K562 (cell line): ENCODE data around the gene GZMM. TPM values are rescaled to one million over a fixed set of nuclear protein-coding genes. Genes with fewer than 3 reads are reported as not detected.

Experiments
- BRF1 ChIP-seq: IDR thresholded peaks from 3 replicates; pipeline ENCODE4 v1.6.1; 2011; ENCODE audit warnings: borderline replicate concordance, mild to moderate bottlenecking; ENCODE audit not compliant: insufficient read length; ENCODE audit errors: extremely low read depth
- DIDO1 ChIP-seq: fragments of 450-650 bp; IDR thresholded peaks from 2 replicates; pipeline ENCODE4 v1.6.1; 2016; ENCODE audit warnings: low read depth, missing biosample characterization, missing genetic modification characterization
- GABPB1 ChIP-seq: sonication (generic); formaldehyde crosslinking; IDR thresholded peaks from 2 replicates; pipeline ENCODE4 v1.8.0; 2022; ENCODE audit warnings: mild to moderate bottlenecking, missing genetic modification reagents
- HNRNPL ChIP-seq: fragments of 200-400 bp; formaldehyde crosslinking; IDR thresholded peaks from 2 replicates; pipeline ENCODE4 v1.6.1; 2017; ENCODE audit warnings: low read depth, mild to moderate bottlenecking, low read length
- KAT2B ChIP-seq: IDR thresholded peaks from one replicate; pipeline ENCODE4 v1.6.1; 2012; ENCODE audit warnings: low read depth, mild to moderate bottlenecking, control low read depth, inconsistent platforms, low read length, moderate library complexity
- KLF1 ChIP-seq: fragments of 450-650 bp; IDR thresholded peaks from 2 replicates; pipeline ENCODE4 v1.6.1; 2016; ENCODE audit warnings: missing genetic modification characterization, missing compliant biosample characterization
- LARP7 ChIP-seq: fragments of 450-650 bp; IDR thresholded peaks from 2 replicates; pipeline ENCODE4 v1.6.1; 2016
- NCOA1 ChIP-seq: fragments of 450-650 bp; IDR thresholded peaks from 2 replicates; pipeline ENCODE4 v1.6.1; 2016; ENCODE audit warnings: low read depth
- NFATC3 ChIP-seq: fragments of 450-650 bp; IDR thresholded peaks from 2 replicates; pipeline ENCODE4 v1.6.1; 2017; ENCODE audit warnings: mild to moderate bottlenecking
- RBFOX2 ChIP-seq: fragments of 200-400 bp; formaldehyde crosslinking; IDR thresholded peaks from 2 replicates; pipeline ENCODE4 v1.6.1; 2017; ENCODE audit warnings: low read depth, mild to moderate bottlenecking, low read length, moderate library complexity
- SETDB1 ChIP-seq: IDR thresholded peaks from one replicate; pipeline ENCODE4 v1.6.1; 2012; ENCODE audit warnings: low read length, control low read depth, inconsistent platforms
- SIRT6 ChIP-seq: IDR thresholded peaks from one replicate; pipeline ENCODE4 v1.6.1; 2012; ENCODE audit warnings: low read depth, mild to moderate bottlenecking, control low read depth, inconsistent platforms, low read length, moderate library complexity
- SMC3 ChIP-seq: conservative IDR thresholded peaks from 2 replicates; pipeline ENCODE4 v1.6.1; 2011; ENCODE audit warnings: low read depth, low read length, improper control_type of control experiment; ENCODE audit not compliant: insufficient read depth
- SRSF1 ChIP-seq: fragments of 200-400 bp; formaldehyde crosslinking; IDR thresholded peaks from 2 replicates; pipeline ENCODE4 v1.6.1; 2017; ENCODE audit warnings: mild to moderate bottlenecking, low read depth, low read length, moderate library complexity
- STAT5B ChIP-seq: fragments of 250-450 bp; sonication (Bioruptor Pico); IDR thresholded peaks from 2 replicates; pipeline ENCODE4 v1.8.0; 2021; ENCODE audit warnings: mild to moderate bottlenecking, inconsistent platforms
- TFAP4 ChIP-seq: sonication (generic); formaldehyde crosslinking; IDR thresholded peaks from 2 replicates; pipeline ENCODE4 v1.8.0; 2022; ENCODE audit warnings: missing genetic modification reagents, mild to moderate bottlenecking, moderate library complexity, borderline replicate concordance
- ZNF184 ChIP-seq: sonication (generic); formaldehyde crosslinking; IDR thresholded peaks from 2 replicates; pipeline ENCODE4 v1.5.0; 2020; ENCODE audit warnings: missing genetic modification reagents
- ZNF197 ChIP-seq: fragments of 200-800 bp; sonication (Bioruptor generic); IDR thresholded peaks from 2 replicates; pipeline ENCODE4 v1.6.1; 2016; ENCODE audit warnings: low read depth, missing genetic modification characterization, missing compliant biosample characterization
- ZNF253 ChIP-seq: fragments of 250-450 bp; sonication (Bioruptor Pico); conservative IDR thresholded peaks from 2 replicates; pipeline ENCODE4 v1.6.1; 2021; ENCODE audit warnings: mild to moderate bottlenecking
- ZNF280A ChIP-seq: fragments of 450-650 bp; IDR thresholded peaks from 2 replicates; pipeline ENCODE4 v1.6.1; 2018; ENCODE audit warnings: mild to moderate bottlenecking, low read depth; ENCODE audit not compliant: partially characterized antibody
- ZNF41 ChIP-seq: fragments of 250-450 bp; sonication (Bioruptor Pico); conservative IDR thresholded peaks from 2 replicates; pipeline ENCODE4 v1.4.0; 2020; ENCODE audit warnings: mild to moderate bottlenecking
- ZNF561 ChIP-seq: fragments of 450-650 bp; formaldehyde crosslinking; conservative IDR thresholded peaks from 2 replicates; pipeline ENCODE4 v1.4.0; 2020; ENCODE audit warnings: mild to moderate bottlenecking, moderate library complexity
- ZNF592 ChIP-seq: fragments of 450-650 bp; IDR thresholded peaks from 2 replicates; pipeline ENCODE4 v1.6.1; 2017; ENCODE audit warnings: antibody characterized with exemption, mild to moderate bottlenecking
- ZNF696 ChIP-seq: fragments of 250-450 bp; sonication (Bioruptor Pico); conservative IDR thresholded peaks from 2 replicates; pipeline ENCODE4 v1.4.0; 2020; ENCODE audit warnings: mild to moderate bottlenecking, moderate library complexity
- polyA plus RNA-seq, 8 experiments: library from polyadenylated mRNA; depleted of rRNA in 4 of 8; stranded (reverse) in 5 of 8; unstranded in 3 of 8; fragments of >200 nt; fragmentation: Nextera tagmentation in 2 of 8; fragmentation: Illumina TruSeq in 1 of 8; extraction: Ambion mirVana in 2 of 8; extraction: Trizol in 1 of 8; gene quantifications; 2 replicates each; pipeline versions ENCODE4 v1.2.1 to v1.2.3, GENCODE V29; 2011 to 2014; ENCODE audit warnings: inconsistent platforms in 1 of 8, missing spikeins in 1 of 8
- total RNA-seq, 7 experiments: library from RNA; depleted of rRNA in 6 of 7; stranded (reverse); fragments of >200 nt in 6 of 7; fragmentation: Illumina TruSeq in 2 of 7; extraction: Trizol in 2 of 7; gene quantifications; 2 replicates each; pipeline versions ENCODE4 v1.2.1 to v1.2.3, GENCODE V29; 2011 to 2021; ENCODE audit warnings: low replicate concordance in 1 of 7

The GZMM gene
- total and polyA plus RNA-seq, 9 of the 15 experiments (the other 6 are each of a cell fraction or from before 2014, with no cell fraction given), result 0.08 to 2.6 (median 0.70) TPM; not detected in 2

- TF ChIP-seq RBFOX2 (peak; percentile 43; the same call in 1 of the 2 replicates), KAT2B (no peak), GABPB1 (no peak), ZNF592 (no peak), ZNF184 (no peak), HNRNPL (peak; percentile 99), ZNF696 (no peak), ZNF41 (CRISPR knock-in tag) (no peak), BRF1 (no peak), ZNF280A (no peak), SRSF1 (no peak), DIDO1 (tag) (no peak), SETDB1 (no peak), SIRT6 (no peak), STAT5B (CRISPR knock-in tag) (no peak), LARP7 (no peak), NCOA1 (no peak), ZNF197 (no peak), TFAP4 (CRISPR knock-in tag) (peak; percentile 44; the same call in 1 of the 2 replicates), KLF1 (tag) (no peak), ZNF253 (CRISPR knock-in tag) (no peak), NFATC3 (no peak), SMC3 (0 out of 2 replicates have a peak, but pooled peaks have one; percentile 5), ZNF561 (CRISPR knock-in tag) (no peak)
Measured at GRCh38 chr19:588093-588740, 44.4 kb downstream of the GZMM start (continued).
